Measurements from ENCODE around the gene VEGFA.
"Not testable (repeated sequence)": the region's sequence is repeated elsewhere in the genome, so short reads cannot be mapped to it uniquely, and the experiment has no call there.

Gene VEGFA

DNA sequence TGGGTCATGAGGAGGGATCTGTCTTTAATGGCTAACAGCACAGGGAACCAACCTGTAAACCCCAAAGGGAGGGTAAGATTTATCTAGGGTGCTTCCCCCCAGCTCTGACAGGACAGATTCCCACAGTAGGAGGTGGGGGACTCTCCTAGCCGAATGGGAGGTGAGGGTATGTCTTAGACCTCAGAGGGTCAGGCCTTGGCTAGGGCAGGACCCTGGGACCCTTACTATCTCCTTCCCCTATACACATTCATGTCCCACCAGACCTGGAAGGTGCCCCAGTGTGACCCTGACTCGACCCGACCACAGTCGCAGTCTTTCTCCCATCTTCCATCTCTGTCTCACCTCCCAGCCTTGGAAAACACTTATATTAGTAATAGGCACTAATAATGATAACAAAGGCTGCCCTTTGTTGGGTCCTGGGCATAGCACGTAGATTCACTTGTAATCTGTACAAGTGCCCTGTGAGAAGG is 36.8 kb downstream of the VEGFA start:
- H3K4me3 Mint-ChIP-seq = no peak overlapping the region
- H3K4me1 Mint-ChIP-seq = no peaks in the 10 kb centered on the region
- no peak overlapping the region for H3K27ac Mint-ChIP-seq
- H3K36me3 Mint-ChIP-seq = no peaks in the 10 kb centered on the region
- H3K9me3 Mint-ChIP-seq = no peaks in the 10 kb centered on the region
- H3K27me3 Mint-ChIP-seq = no peaks in the 10 kb centered on the region

DNA sequence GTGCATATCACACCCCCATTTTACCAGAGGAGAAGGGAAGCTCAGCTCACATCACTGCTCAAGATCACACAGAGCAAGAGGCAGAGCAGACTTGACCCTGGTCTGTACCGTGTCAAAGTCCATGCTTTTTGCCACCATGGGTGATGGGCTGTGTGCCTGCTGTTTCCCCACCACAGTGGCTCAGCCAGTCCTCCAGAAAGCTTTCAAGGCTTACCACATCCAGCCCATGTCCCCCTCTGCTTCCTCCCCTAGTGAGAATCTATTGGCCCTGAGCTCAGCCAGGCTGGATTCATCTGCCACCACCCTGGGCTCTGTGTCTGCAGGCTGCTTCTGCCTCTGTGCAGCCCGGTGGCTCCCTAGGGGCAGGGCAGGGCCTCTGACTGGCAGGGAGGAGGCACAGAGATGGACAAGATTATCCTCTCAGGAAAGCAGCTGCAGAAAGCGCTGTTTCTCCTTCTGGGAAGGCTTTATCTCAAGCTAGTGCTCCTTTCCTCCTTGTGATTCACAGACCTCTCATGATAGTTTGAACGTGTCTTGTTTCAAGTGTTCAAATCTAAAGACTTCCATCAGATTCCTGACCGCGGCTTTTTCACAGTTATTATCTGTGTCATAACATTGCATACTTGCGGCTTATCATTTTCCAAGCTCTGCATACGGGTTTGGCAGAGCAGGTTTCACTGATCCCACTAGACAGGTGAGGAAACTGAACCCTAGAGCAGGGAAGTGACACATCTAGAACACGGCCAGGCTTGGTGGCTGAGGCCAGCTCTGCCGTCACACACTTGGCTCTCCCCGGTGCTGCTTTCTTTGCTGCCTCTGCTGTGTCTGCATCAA is 37.4 kb downstream of the VEGFA start:
- no peaks in the 10 kb centered on the region for H3K27me3 Mint-ChIP-seq
- no peaks in the 10 kb centered on the region for H3K4me1 Mint-ChIP-seq
- no peak overlapping the region for H3K27ac Mint-ChIP-seq
- no peak overlapping the region for H3K4me3 Mint-ChIP-seq
- H3K36me3 Mint-ChIP-seq = no peaks in the 10 kb centered on the region
- H3K9me3 Mint-ChIP-seq = no peaks in the 10 kb centered on the region

GRCh38 chr6:43808412-43808811 is 38.4 kb downstream of the VEGFA start:
- no peaks in the 10 kb centered on the region for H3K9me3 Mint-ChIP-seq
- no peak overlapping the region for H3K4me3 Mint-ChIP-seq
- H3K4me1 Mint-ChIP-seq = peaks cover 4% of the 10 kb centered on the region
- no peak overlapping the region for H3K27ac Mint-ChIP-seq
- no peaks in the 10 kb centered on the region for H3K36me3 Mint-ChIP-seq
- no peaks in the 10 kb centered on the region for H3K27me3 Mint-ChIP-seq

- Mint-ChIP-seq H3K9me3 (no peaks in the 10 kb centered on the region), H3K4me1 (peaks cover 6% of the 10 kb centered on the region), H3K4me3 (no peak overlapping the region), H3K27ac (no peak overlapping the region), H3K27me3 (no peaks in the 10 kb centered on the region), H3K36me3 (no peaks in the 10 kb centered on the region)
Observed at GRCh38 chr6:43809417-43810305, 39.6 kb downstream of the VEGFA start.

- no peaks in the 10 kb centered on the region for H3K9me3 Mint-ChIP-seq
- H3K27me3 Mint-ChIP-seq = no peaks in the 10 kb centered on the region
- H3K27ac Mint-ChIP-seq = no peak overlapping the region
- H3K4me3 Mint-ChIP-seq = no peak overlapping the region
- no peaks in the 10 kb centered on the region for H3K36me3 Mint-ChIP-seq
- peaks cover 6% of the 10 kb centered on the region for H3K4me1 Mint-ChIP-seq
Observed at GRCh38 chr6:43810965-43811732, 41.1 kb downstream of the VEGFA start.

- no peak overlapping the region for H3K4me3 Mint-ChIP-seq
- H3K9me3 Mint-ChIP-seq = no peaks in the 10 kb centered on the region
- H3K36me3 Mint-ChIP-seq = no peaks in the 10 kb centered on the region
- peaks cover 6% of the 10 kb centered on the region for H3K4me1 Mint-ChIP-seq
- H3K27ac Mint-ChIP-seq = no peak overlapping the region
- no peaks in the 10 kb centered on the region for H3K27me3 Mint-ChIP-seq
Observed at GRCh38 chr6:43811733-43812099, 41.7 kb downstream of the VEGFA start.

- Mint-ChIP-seq H3K36me3 (no peaks in the 10 kb centered on the region), H3K4me1 (peaks cover 6% of the 10 kb centered on the region), H3K27me3 (no peaks in the 10 kb centered on the region), H3K9me3 (no peaks in the 10 kb centered on the region), H3K4me3 (no peak overlapping the region), H3K27ac (no peak overlapping the region)
Observed at GRCh38 chr6:43812850-43813578, 43.0 kb downstream of the VEGFA start.

- Mint-ChIP-seq H3K27me3 (no peaks in the 10 kb centered on the region), H3K27ac (no peak overlapping the region), H3K4me1 (peaks cover 6% of the 10 kb centered on the region), H3K4me3 (no peak overlapping the region), H3K9me3 (no peaks in the 10 kb centered on the region), H3K36me3 (no peaks in the 10 kb centered on the region)
Observed at GRCh38 chr6:43814111-43814510, 44.1 kb downstream of the VEGFA start.

GRCh38 chr6:43814865-43815264 is 44.9 kb downstream of the VEGFA start:
- Mint-ChIP-seq H3K4me3 (no peak overlapping the region), H3K27ac (no peak overlapping the region), H3K9me3 (no peaks in the 10 kb centered on the region), H3K4me1 (peaks cover 6% of the 10 kb centered on the region), H3K36me3 (no peaks in the 10 kb centered on the region), H3K27me3 (no peaks in the 10 kb centered on the region)

GRCh38 chr6:43817192-43817591 is 47.2 kb downstream of the VEGFA start:
- Mint-ChIP-seq H3K9me3 (no peaks in the 10 kb centered on the region), H3K36me3 (no peaks in the 10 kb centered on the region), H3K27ac (no peak overlapping the region), H3K4me3 (no peak overlapping the region), H3K27me3 (no peaks in the 10 kb centered on the region), H3K4me1 (peaks cover 6% of the 10 kb centered on the region)

DNA sequence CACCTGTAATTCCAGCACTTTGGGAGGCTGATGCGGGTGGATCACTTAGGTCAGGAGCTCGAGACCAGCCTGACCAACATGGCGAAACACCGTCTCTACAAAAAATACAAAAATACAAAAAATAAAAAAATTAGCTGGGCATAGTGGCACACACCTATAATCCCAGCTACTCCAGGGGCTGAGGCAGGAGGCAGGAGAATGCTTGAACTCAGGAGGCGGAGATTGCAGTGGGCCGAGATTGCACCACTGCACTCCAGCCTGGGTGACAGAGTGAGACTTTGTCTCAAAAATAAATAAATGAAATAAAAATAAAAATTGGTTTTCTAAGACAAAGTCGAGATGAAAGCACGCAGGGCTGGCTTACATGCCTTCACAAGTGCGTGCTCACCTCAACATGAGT is 49.0 kb downstream of the VEGFA start:
- H3K9me3 Mint-ChIP-seq, H3K27ac Mint-ChIP-seq, H3K4me3 Mint-ChIP-seq, H3K27me3 Mint-ChIP-seq, H3K36me3 Mint-ChIP-seq, H3K4me1 Mint-ChIP-seq: not testable (repeated sequence)

- Mint-ChIP-seq H3K4me3 (no peak overlapping the region), H3K27me3 (no peaks in the 10 kb centered on the region), H3K27ac (no peak overlapping the region), H3K9me3 (no peaks in the 10 kb centered on the region), H3K4me1 (peaks cover 4% of the 10 kb centered on the region), H3K36me3 (no peaks in the 10 kb centered on the region)
Observed at GRCh38 chr6:43819958-43820357, 49.9 kb downstream of the VEGFA start.

GRCh38 chr6:43820486-43820885 is 50.5 kb downstream of the VEGFA start:
- Mint-ChIP-seq H3K36me3 (no peaks in the 10 kb centered on the region), H3K9me3 (no peaks in the 10 kb centered on the region), H3K4me3 (no peak overlapping the region), H3K27me3 (no peaks in the 10 kb centered on the region), H3K27ac (no peak overlapping the region), H3K4me1 (peaks cover 4% of the 10 kb centered on the region)

- Mint-ChIP-seq H3K27ac (no peak overlapping the region), H3K4me1 (peaks cover 4% of the 10 kb centered on the region), H3K9me3 (no peaks in the 10 kb centered on the region), H3K27me3 (no peaks in the 10 kb centered on the region), H3K36me3 (no peaks in the 10 kb centered on the region), H3K4me3 (no peak overlapping the region)
Observed at GRCh38 chr6:43821101-43821886, 51.3 kb downstream of the VEGFA start.

Measured in activated naive CD4-positive, alpha-beta T cell treated with anti-CD3 and anti-CD28 coated beads, Interleukin-2, amount 50 U/mL, for 24 hours (primary cell).